Naive B cell (primary cell): ENCODE measurements around the gene RPL19. TPM values are rescaled to one million over a fixed set of nuclear protein-coding genes. Genes with fewer than 3 reads are reported as not detected.

Experiments used
- ATAC-seq, 2 donors: fragments of 150-1000 bp; cut with Tn5 transposase; 2 replicates each; pipeline ENCODE4 v1.10.0; 2021; ENCODE audit warnings: low read depth in 2 of 2, mild to moderate bottlenecking in 2 of 2, moderate library complexity in 2 of 2
- DNase-seq: peaks from one replicate; pipeline ENCODE4 v3.0.0; 2022
- H3K27ac Mint-ChIP-seq, 6 donors: one replicate each; pipeline ENCODE4 v1.8.0; 2020 to 2022; ENCODE audit warnings: mild to moderate bottlenecking in 6 of 6, mixed read lengths in 6 of 6, moderate library complexity in 5 of 6, inconsistent platforms in 2 of 6
- H3K27me3 Mint-ChIP-seq, 3 donors: one replicate each; pipeline ENCODE4 v1.8.0; 2021 to 2022; ENCODE audit warnings: mixed read lengths in 3 of 3, mild to moderate bottlenecking in 1 of 3
- H3K36me3 Mint-ChIP-seq, 2 donors: one replicate each; pipeline ENCODE4 v1.8.0; 2020 to 2022; ENCODE audit warnings: mixed read lengths in 2 of 2, inconsistent platforms in 1 of 2, mild to moderate bottlenecking in 1 of 2
- H3K4me1 Mint-ChIP-seq, 3 donors: one replicate each; pipeline ENCODE4 v1.8.0; 2020 to 2022; ENCODE audit warnings: mixed read lengths in 3 of 3, inconsistent platforms in 1 of 3, mild to moderate bottlenecking in 1 of 3, moderate library complexity in 1 of 3
- H3K4me3 Mint-ChIP-seq, 8 donors: one replicate each; pipeline ENCODE4 v1.8.0; 2020 to 2022; ENCODE audit warnings: mild to moderate bottlenecking in 8 of 8, mixed read lengths in 8 of 8, moderate library complexity in 8 of 8, inconsistent platforms in 2 of 8
- H3K9me3 Mint-ChIP-seq, 7 donors: one replicate each; pipeline ENCODE4 v1.8.0; 2020 to 2022; ENCODE audit warnings: mixed read lengths in 7 of 7, mild to moderate bottlenecking in 5 of 7, inconsistent platforms in 2 of 7, moderate library complexity in 1 of 7
- polyA plus RNA-seq, 6 donors: library from polyadenylated mRNA; unstranded; fragments of 300-500 nt; fragmentation: Illumina TruSeq; gene quantifications; one replicate each; pipeline ENCODE4 v1.2.3, GENCODE V29; 2021; ENCODE audit warnings: low read depth in 6 of 6

Gene RPL19
- polyA plus RNA-seq, 6 donors from 2014 or later = 2,219 to 3,415 (median 2,883) TPM

DNA sequence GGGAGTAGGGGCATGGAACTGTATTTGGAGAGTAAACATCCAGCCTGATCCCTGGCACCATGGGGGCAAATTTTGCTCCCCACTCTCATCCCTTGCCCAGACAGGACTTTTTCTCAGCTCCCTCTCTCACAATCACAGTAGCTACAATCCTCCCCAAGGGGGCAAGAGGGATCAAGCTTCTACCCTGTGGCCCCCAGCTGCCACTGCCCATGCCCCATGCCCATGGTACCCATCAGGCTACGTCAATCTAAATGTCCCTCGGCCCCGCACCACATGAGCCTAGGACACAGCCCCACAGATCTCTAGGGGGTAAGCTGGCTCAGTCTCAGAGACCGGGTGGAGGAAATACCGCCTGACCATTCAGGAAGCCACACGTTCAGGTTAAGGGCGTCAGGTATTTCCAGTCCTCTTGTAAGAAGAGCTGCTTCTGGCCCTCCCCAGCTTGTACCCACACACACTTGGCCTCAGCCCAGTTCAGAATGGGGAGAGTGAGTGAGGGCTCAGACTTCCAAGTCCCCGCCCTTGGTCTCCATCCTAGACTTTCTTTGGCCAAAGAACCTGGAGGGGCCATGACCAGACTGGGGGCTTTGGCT lies 4.4 kb upstream of the RPL19 start:
- Mint-ChIP-seq H3K4me3 (peak overlapping the region; percentile 32 to 98 (median 82)), H3K9me3 (no peaks in the 10 kb centered on the region), H3K4me1 (peaks cover 26 to 42% (median 39%) of the 10 kb centered on the region in 3 donors), H3K36me3 (no peaks in the 10 kb centered on the region), H3K27me3 (no peaks in the 10 kb centered on the region), H3K27ac (peak overlapping the region in 2 of 6 donors; percentile 13 to 52)
- ATAC-seq = peak in 1 of 2 donors; percentile 13
- DNase-seq = no peak

DNA sequence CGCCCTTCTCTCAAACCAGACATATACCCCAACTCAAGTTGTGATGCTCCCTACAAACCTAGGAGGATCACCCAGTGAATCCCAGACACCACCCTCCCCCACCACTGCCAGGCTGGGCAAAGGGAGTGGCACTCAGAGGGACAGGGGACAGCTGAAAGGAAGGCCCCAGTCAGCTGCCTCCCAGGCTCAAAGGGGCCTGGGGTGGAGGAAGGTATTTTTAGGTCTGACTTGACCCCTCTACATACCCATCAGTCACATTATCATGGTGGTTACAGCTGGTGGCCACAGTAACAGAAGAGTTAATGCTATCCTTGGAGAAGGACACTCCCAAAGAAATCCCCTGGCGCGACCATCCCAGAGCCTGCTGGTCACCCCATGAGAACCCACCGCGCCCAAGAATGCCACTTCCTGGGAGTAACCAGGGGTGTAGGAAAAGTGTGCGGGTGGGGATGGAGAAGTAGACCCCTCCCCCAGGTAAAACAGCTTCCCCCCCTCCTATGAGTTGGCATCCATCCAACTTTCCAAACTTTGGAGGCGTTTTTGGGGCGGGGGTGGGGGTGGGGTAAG lies 3.8 kb upstream of the RPL19 start:
- Mint-ChIP-seq H3K9me3 (no peaks in the 10 kb centered on the region), H3K4me3 (peak overlapping the region; percentile 62 to 98 (median 82)), H3K4me1 (peaks cover 30 to 49% (median 45%) of the 10 kb centered on the region in 3 donors), H3K27me3 (no peaks in the 10 kb centered on the region), H3K27ac (no peak overlapping the region), H3K36me3 (no peaks in the 10 kb centered on the region)
- no peak for ATAC-seq
- no peak for DNase-seq

DNA sequence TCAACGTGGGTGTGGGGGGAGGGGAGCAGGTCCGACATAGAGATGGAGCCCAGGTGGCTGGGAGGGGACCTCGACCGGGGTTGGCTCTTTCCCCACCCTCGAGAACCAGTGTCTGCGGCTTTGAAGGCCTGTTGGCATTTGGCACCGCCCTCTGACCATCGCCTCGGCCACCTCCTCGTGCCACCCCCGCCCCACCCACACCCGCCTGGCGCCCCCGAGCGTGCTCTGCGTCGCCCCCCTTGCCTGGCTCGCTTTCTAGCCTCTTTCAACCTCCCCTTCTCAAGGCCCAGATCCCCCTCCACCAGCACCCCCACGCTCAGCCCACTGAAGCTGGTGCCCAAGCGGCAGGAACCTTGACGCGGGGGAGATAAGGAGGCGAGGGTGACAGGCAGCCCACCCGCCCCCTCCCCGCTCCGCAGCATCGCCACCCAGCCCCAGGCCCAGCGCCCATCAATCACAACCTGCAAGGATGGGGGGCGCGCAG lies 3.2 kb upstream of the RPL19 start:
- DNase-seq (no peak), ATAC-seq (no peak)
- peak overlapping the region; percentile 74 to 99 (median 90) for H3K4me3 Mint-ChIP-seq
- H3K4me1 Mint-ChIP-seq = peaks cover 31 to 54% (median 50%) of the 10 kb centered on the region in 3 donors
- H3K9me3 Mint-ChIP-seq = no peaks in the 10 kb centered on the region
- H3K27me3 Mint-ChIP-seq = no peaks in the 10 kb centered on the region
- H3K36me3 Mint-ChIP-seq = no peaks in the 10 kb centered on the region
- H3K27ac Mint-ChIP-seq = no peak overlapping the region

DNA sequence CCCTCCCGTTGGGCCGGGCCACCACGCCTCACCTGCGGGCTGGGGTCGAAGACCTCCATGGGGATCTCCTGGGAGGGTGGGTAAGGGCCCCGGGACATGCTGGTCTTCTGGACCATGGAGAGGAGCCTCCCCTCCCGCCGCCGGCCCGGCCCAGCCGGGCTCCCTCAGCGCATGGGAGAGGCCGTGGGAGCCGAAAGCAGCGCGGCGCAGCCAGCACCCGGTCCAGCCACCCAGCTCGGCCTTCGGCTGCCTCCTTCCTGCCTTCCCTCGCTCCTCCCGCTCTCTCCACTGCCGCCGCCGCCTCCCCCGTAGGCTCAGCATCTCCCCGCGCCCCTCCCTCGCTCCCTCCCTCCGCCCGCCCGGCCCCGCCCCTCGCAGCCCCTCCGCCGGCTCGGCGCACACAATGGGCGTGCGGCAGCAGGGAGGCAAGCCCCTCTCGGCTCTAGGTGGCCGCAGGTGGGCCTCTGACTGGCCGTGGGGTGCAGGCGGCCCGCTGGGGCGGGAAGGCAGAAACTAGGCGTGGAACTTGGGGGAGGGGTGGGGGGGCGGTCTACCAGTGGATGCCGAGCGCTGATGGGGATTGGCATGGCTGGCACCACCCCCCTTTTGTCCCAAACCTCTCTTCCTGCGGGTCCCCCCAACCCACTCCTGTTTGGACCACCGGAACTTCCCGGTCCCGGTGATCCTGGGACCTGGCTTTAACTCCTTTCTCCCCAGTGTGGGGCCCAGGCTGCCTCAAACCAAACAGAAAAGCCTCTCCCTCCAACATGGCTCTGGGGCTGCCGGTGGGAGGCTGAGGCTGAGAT lies 2.5 kb upstream of the RPL19 start, which contains the start of gene CACNB1:
CACNB1 (minus strand) TSS at position 290 of the 806 bp plus-strand sequence; CDS start at position 116, 174 bp downstream.
- H3K4me3 Mint-ChIP-seq = peak within 1 kb of the TSS; percentile 84 to 99 (median 92)
- H3K27me3 Mint-ChIP-seq = no peaks in the 10 kb centered on the region
- peaks cover 33 to 61% (median 55%) of the 10 kb centered on the region in 3 donors for H3K4me1 Mint-ChIP-seq
- ATAC-seq (peak; percentile 9 to 14), DNase-seq (no peak)
- peak within 1 kb of the TSS in 4 of 6 donors; percentile 33 to 100 (median 70) for H3K27ac Mint-ChIP-seq
- H3K36me3 Mint-ChIP-seq = peaks cover 4% of the 10 kb centered on the region in 2 donors
- no peaks in the 10 kb centered on the region for H3K9me3 Mint-ChIP-seq

DNA sequence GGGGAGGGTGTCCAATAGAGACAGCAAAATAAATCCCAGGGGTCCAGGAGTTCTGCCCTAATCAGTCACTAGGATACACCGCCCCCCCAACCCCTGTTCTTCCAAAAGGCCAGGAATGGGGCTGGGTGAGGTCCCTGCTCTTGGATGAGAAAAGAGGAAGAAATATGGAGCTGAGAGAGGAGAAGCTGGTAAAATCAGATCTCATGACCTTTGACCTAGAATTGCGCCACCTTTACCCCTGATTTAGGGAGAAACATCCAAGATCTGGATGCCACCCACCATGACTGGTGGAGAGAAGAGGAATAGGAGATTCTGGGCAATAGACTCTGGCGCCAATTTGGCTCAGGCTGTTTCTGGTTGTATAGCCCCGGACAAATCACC lies 1.9 kb upstream of the RPL19 start:
- Mint-ChIP-seq H3K36me3 (peaks cover 9% of the 10 kb centered on the region in 2 donors), H3K27me3 (no peaks in the 10 kb centered on the region), H3K27ac (peak overlapping the region in 3 of 6 donors; percentile 68 to 100 (median 73)), H3K9me3 (no peaks in the 10 kb centered on the region), H3K4me3 (peak overlapping the region; percentile 84 to 99 (median 92)), H3K4me1 (peaks cover 37 to 65% (median 59%) of the 10 kb centered on the region in 3 donors)
- no peak for DNase-seq
- no peak for ATAC-seq

DNA sequence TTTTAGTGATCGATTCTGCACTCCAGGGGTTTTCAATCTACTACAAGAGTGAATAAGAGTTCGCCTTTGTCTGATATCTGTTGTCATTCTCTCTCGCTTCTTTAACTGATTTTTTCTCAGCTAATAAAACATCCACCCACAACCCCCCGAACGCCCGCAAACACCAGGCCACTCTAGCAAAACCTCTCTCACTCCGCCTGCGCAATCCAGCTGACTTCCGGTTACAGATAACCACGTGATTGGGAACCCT lies 338 bp upstream of the RPL19 start:
- peaks cover 9 to 18% of the 10 kb centered on the region in 2 donors for H3K36me3 Mint-ChIP-seq
- H3K27ac Mint-ChIP-seq = peak overlapping the region; percentile 100
- DNase-seq (peak; percentile 89), ATAC-seq (peak; percentile 70 to 77)
- no peaks in the 10 kb centered on the region for H3K9me3 Mint-ChIP-seq
- H3K4me1 Mint-ChIP-seq = peaks cover 40 to 73% (median 59%) of the 10 kb centered on the region in 3 donors
- peak overlapping the region; percentile 87 to 100 (median 97) for H3K4me3 Mint-ChIP-seq
- no peaks in the 10 kb centered on the region for H3K27me3 Mint-ChIP-seq

DNA sequence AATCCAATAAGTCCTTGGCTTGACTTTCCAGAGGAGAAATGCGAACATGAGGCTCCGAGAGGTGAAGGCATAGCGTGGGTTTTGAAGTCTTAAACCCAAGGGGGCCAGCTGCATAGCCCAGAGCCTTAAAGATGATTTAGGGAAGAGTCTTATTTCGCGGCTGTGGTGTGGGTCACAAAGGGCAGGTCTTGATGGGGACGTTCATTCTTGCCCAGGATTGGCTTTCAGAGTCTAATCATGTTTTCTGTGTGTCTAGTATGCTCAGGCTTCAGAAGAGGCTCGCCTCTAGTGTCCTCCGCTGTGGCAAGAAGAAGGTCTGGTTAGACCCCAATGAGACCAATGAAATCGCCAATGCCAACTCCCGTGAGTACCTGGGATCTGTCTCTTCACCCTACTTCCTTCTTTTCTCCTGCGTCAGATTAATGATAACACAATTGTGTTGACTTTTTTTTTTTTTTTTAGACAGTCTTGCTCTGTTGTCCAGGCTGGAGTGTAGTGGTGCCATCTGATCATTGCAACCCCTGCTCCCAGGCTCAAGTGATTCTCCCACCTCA lies 951 bp downstream of the RPL19 start:
- Mint-ChIP-seq H3K27ac (peak overlapping the region; percentile 100), H3K4me3 (peak overlapping the region; percentile 87 to 100 (median 97)), H3K36me3 (peaks cover 13 to 20% of the 10 kb centered on the region in 2 donors), H3K9me3 (no peaks in the 10 kb centered on the region), H3K27me3 (no peaks in the 10 kb centered on the region), H3K4me1 (peaks cover 35 to 64% (median 51%) of the 10 kb centered on the region in 3 donors)
- no peak for ATAC-seq
- DNase-seq = no peak

DNA sequence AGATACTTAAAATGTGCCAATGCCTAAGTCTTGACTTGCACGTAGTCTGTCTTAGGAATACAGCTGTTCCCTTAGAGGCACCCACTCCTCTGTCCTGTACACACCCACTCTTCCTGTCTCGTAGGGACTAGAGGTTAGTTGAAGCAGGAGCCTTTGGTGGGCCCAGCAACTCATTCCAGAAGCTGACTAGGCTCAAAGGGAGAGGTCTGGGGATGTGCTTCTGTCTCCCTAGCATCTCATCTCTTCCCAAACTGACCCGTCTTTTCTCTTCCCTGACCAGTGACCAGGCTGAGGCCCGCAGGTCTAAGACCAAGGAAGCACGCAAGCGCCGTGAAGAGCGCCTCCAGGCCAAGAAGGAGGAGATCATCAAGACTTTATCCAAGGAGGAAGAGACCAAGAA lies 4.2 kb downstream of the RPL19 start:
- peak overlapping the region in 2 of 8 donors; percentile 9 to 79 for H3K4me3 Mint-ChIP-seq
- ATAC-seq = no peak
- no peak for DNase-seq
- H3K36me3 Mint-ChIP-seq = peaks cover 13 to 20% of the 10 kb centered on the region in 2 donors
- peaks cover 44 to 74% (median 62%) of the 10 kb centered on the region in 3 donors for H3K4me1 Mint-ChIP-seq
- H3K9me3 Mint-ChIP-seq = no peaks in the 10 kb centered on the region
- H3K27me3 Mint-ChIP-seq = no peaks in the 10 kb centered on the region
- peak overlapping the region in 2 of 6 donors; percentile 27 to 89 for H3K27ac Mint-ChIP-seq

DNA sequence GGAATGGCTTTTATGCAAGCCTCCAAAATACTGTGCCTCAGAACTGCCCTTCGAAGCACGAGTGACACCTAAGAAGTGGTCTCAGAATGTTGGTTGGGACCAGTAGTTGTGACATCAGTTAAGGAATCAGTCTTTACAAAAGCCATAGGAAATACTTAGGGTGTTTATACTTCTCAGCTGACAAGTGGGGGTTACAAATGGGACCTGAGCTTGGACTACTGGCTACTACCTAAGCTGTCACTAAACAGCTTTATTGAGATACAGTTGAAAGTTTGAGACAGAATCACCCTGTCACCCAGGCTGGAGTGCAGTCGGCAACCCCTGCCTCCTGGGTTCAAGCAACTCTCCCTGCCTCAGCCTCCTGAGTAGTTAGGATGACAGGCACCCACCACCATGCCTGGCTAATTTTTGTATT lies 5.0 kb downstream of the RPL19 start:
- Mint-ChIP-seq H3K4me1 (peaks cover 45 to 70% (median 59%) of the 10 kb centered on the region in 3 donors), H3K36me3 (peaks cover 13 to 20% of the 10 kb centered on the region in 2 donors), H3K4me3 (peak overlapping the region in 1 of 8 donors; percentile 79)

DNA sequence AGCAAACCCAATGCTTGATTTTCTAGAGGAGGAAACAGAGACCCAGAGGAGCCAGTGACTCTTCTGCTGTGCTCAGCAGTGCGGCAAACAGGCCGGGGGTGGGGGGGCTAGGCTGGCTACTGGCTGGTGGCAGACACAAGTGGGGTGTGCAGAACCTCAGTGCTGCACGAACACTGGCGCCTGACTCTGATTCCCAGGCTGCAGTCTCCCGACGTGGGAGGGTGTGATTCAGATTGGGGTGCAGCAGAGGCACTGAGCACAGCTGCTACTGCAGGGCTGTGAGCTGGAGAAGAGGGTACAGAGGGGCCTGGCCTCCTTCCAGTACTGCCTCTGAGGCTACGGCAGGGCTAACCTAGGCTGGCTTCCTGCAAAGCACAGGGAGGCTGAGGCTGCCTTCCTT lies 8.1 kb downstream of the RPL19 start:
- H3K27ac Mint-ChIP-seq = peak overlapping the region in 3 of 6 donors; percentile 14 to 85 (median 83)
- peaks cover 0 to 15% (median 3%) of the 10 kb centered on the region in 3 donors for H3K27me3 Mint-ChIP-seq
- peaks cover 37 to 50% (median 41%) of the 10 kb centered on the region in 3 donors for H3K4me1 Mint-ChIP-seq
- H3K36me3 Mint-ChIP-seq = peaks cover 4 to 11% of the 10 kb centered on the region in 2 donors
- peak; percentile 8 for ATAC-seq
- no peaks in the 10 kb centered on the region for H3K9me3 Mint-ChIP-seq
- H3K4me3 Mint-ChIP-seq = peak overlapping the region in 4 of 8 donors; percentile 61 to 78 (median 70)
- DNase-seq = no peak

More for the DNA sequence above, 5.0 kb downstream of the RPL19 start:
- no peak for DNase-seq
- Mint-ChIP-seq H3K9me3 (no peaks in the 10 kb centered on the region), H3K27me3 (peaks cover 0 to under 1% (median 0%) of the 10 kb centered on the region in 3 donors), H3K27ac (peak overlapping the region in 2 of 6 donors; percentile 32 to 55)
- ATAC-seq = no peak

DNA sequence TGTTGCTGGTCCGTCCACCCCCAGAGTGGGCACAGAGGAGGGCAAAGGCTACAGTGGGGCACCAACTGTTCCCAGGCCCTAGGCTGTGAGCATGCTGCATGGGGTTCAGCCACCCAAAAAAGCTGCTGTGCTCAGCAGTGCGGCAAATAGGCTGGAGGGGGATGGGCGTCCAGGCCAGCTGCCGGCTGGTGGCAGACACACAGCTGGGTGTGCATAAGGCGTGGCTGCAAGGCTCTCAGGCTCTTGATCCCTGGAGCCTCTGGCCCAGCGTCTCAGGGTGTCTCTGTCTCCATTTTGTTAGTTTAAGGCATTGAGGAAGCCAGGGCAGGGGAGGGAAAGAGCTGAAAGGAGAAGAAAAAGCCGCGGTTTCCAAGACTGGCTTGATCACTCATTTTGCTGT lies 8.8 kb downstream of the RPL19 start:
- ATAC-seq (peak; percentile 83 to 87), DNase-seq (peak; percentile 69)

DNA sequence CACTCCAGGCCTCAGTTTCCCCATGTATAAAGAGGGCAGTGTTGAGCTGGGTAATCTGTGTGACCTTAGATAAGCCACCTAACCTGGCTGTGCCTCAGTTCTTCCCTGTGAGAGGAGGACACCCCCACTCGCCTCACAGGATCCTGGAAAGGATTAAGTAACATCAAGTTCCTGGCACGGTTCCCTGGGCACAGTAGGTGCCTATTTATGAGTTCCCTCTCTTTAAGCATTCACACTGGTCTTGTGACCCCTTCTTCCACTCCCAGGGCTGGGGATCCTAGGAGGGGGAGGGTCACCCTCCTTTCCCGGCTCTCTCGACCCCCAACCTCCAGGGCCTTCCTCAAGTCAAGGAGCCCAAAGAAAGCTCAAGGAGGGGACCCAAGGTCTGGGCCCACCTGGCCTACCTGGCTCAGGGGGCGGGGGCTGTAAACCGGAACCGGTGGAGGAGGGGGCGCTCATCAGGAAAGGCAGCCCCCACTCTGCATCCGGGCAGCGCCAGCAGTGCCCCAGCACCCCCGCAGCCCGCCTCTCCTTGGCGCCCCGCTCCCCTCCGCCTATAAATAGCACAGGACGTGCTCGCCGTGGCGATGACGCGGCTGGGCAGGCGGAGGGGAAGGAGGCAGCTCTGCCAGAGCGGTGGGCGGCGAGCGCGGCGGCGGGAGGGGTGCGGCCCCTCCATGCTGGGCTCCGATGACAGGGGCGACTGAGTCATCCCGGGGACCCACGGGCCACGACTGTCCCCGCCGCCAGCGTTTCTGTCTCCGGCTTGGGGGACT lies 9.4 kb downstream of the RPL19 start:
- ATAC-seq (peak; percentile 43 to 52), DNase-seq (peak; percentile 67)
- no peaks in the 10 kb centered on the region for H3K9me3 Mint-ChIP-seq
- peaks cover under 1 to 28% (median 11%) of the 10 kb centered on the region in 3 donors for H3K27me3 Mint-ChIP-seq
- peak overlapping the region; percentile 74 to 90 (median 78) for H3K4me3 Mint-ChIP-seq
- peaks cover 4 to 5% of the 10 kb centered on the region in 2 donors for H3K36me3 Mint-ChIP-seq
- H3K4me1 Mint-ChIP-seq = peaks cover 34 to 40% (median 37%) of the 10 kb centered on the region in 3 donors
- H3K27ac Mint-ChIP-seq = peak overlapping the region in 5 of 6 donors; percentile 30 to 86 (median 83)

More for the DNA sequence above, 8.8 kb downstream of the RPL19 start:
- Mint-ChIP-seq H3K4me3 (peak overlapping the region; percentile 62 to 90 (median 76)), H3K27ac (peak overlapping the region in 5 of 6 donors; percentile 30 to 86 (median 83)), H3K36me3 (peaks cover 4 to 11% of the 10 kb centered on the region in 2 donors), H3K9me3 (no peaks in the 10 kb centered on the region), H3K27me3 (peaks cover 0 to 22% (median 8%) of the 10 kb centered on the region in 3 donors), H3K4me1 (peaks cover 37 to 45% (median 41%) of the 10 kb centered on the region in 3 donors)
